Osteoblast (primary cell): ENCODE data around the gene KLHL8. TPM values are rescaled to one million over a fixed set of nuclear protein-coding genes. Genes with fewer than 3 reads are reported as not detected.
A peak's percentile ranks its signal among the peaks of the same experiment; 100 is the strongest.

ENCODE experiments used
- DNase-seq: peaks from one replicate; pipeline ENCODE4 v3.0.0; 2011; ENCODE audit warnings: low spot score, mixed read lengths; ENCODE audit not compliant: insufficient read length; ENCODE audit errors: missing footprints
- H2AFZ ChIP-seq: 2 replicates; pipeline ENCODE4 v1.6.0; 2011; ENCODE audit warnings: mild to moderate bottlenecking, low read length
- H3K27ac ChIP-seq: 2 replicates; pipeline ENCODE4 v1.5.1; 2011; ENCODE audit warnings: mild to moderate bottlenecking, low read depth, low read length, moderate library complexity
- H3K27me3 ChIP-seq: 2 replicates; pipeline ENCODE4 v1.6.0; 2012; ENCODE audit warnings: mild to moderate bottlenecking, control low read depth, inconsistent platforms, low read length, moderate library complexity; ENCODE audit not compliant: insufficient read depth
- H3K36me3 ChIP-seq: 2 replicates; pipeline ENCODE4 v1.5.1; 2011; ENCODE audit warnings: mild to moderate bottlenecking, low read length, control low read depth, moderate library complexity; ENCODE audit not compliant: insufficient read depth
- H3K4me1 ChIP-seq: 2 replicates; pipeline ENCODE4 v1.5.1; 2011; ENCODE audit warnings: mild to moderate bottlenecking, low read length, control low read depth, moderate library complexity; ENCODE audit not compliant: insufficient read depth
- H3K4me2 ChIP-seq: 2 replicates; pipeline ENCODE4 v1.6.0; 2011; ENCODE audit warnings: mild to moderate bottlenecking, low read length; ENCODE audit not compliant: insufficient read depth
- H3K4me3 ChIP-seq: fragments of 200-600 bp; sonication (generic); 3 replicates; pipeline ENCODE4 v1.5.1; 2012; ENCODE audit warnings: mild to moderate bottlenecking, low read length, inconsistent platforms; ENCODE audit not compliant: insufficient read depth
- H3K79me2 ChIP-seq: 2 replicates; pipeline ENCODE4 v1.6.0; 2012; ENCODE audit warnings: mild to moderate bottlenecking, low read length, control low read depth, inconsistent platforms; ENCODE audit not compliant: insufficient read depth
- H3K9me3 ChIP-seq: 2 replicates; pipeline ENCODE4 v1.5.1; 2011; ENCODE audit warnings: low read depth, low read length, control low read depth
- H4K20me1 ChIP-seq: 2 replicates; pipeline ENCODE4 v1.6.0; 2012; ENCODE audit warnings: mild to moderate bottlenecking, low read length, control low read depth; ENCODE audit not compliant: insufficient read depth
- CTCF ChIP-seq: IDR thresholded peaks from 2 replicates; pipeline ENCODE4 v1.5.1; 2011; ENCODE audit warnings: mild to moderate bottlenecking, low read depth, low read length, moderate library complexity; ENCODE audit errors: extremely low read depth
- total RNA-seq: library from RNA; depleted of rRNA; stranded (reverse); fragments of >200 nt; gene quantifications from 2 replicates; pipeline ENCODE4 v1.2.3, GENCODE V29; 2012

KLHL8 gene
- total RNA-seq, 1 donor, result 12.7 TPM

GRCh38 chr4:87120010-87120409 is 100.4 kb downstream of the KLHL8 start:
- peaks cover 12% of the 10 kb centered on the region for H3K79me2 ChIP-seq
- H4K20me1 ChIP-seq, result peaks cover 3% of the 10 kb centered on the region
- no peaks in the 10 kb centered on the region for H3K27me3 ChIP-seq
- no peak overlapping the region for H3K4me2 ChIP-seq
- no peak for DNase-seq
- no peak overlapping the region for H2AFZ ChIP-seq
- H3K9me3 ChIP-seq, result no peaks in the 10 kb centered on the region
- H3K27ac ChIP-seq, result peak overlapping the region; percentile 7
- H3K4me1 ChIP-seq, result peaks cover 36% of the 10 kb centered on the region
- no peak for TF ChIP-seq CTCF
- H3K4me3 ChIP-seq, result no peak overlapping the region
- peaks cover 5% of the 10 kb centered on the region for H3K36me3 ChIP-seq

- peak; percentile 69 for DNase-seq
- H3K4me2 ChIP-seq, result peak overlapping the region; percentile 34
- H3K27ac ChIP-seq, result peak overlapping the region; percentile 33
- H2AFZ ChIP-seq, result no peak overlapping the region
- H3K79me2 ChIP-seq, result peaks cover 12% of the 10 kb centered on the region
- H4K20me1 ChIP-seq, result peaks cover 3% of the 10 kb centered on the region
- H3K36me3 ChIP-seq, result peaks cover 10% of the 10 kb centered on the region
- H3K27me3 ChIP-seq, result no peaks in the 10 kb centered on the region
- no peaks in the 10 kb centered on the region for H3K9me3 ChIP-seq
- TF ChIP-seq CTCF, result no peak
- H3K4me1 ChIP-seq, result peaks cover 36% of the 10 kb centered on the region
- no peak overlapping the region for H3K4me3 ChIP-seq
Observed at GRCh38 chr4:87118826-87119225, 101.6 kb downstream of the KLHL8 start.

- Histone ChIP-seq H3K4me2 (peak overlapping the region; percentile 34), H3K9me3 (no peaks in the 10 kb centered on the region), H3K27me3 (no peaks in the 10 kb centered on the region), H3K27ac (peak overlapping the region; percentile 23), H3K4me1 (peaks cover 36% of the 10 kb centered on the region), H3K36me3 (peaks cover 10% of the 10 kb centered on the region), H3K79me2 (peaks cover 12% of the 10 kb centered on the region), H2AFZ (no peak overlapping the region), H4K20me1 (peaks cover 3% of the 10 kb centered on the region), H3K4me3 (no peak overlapping the region)
- DNase-seq, result no peak
- TF ChIP-seq CTCF, result no peak
Observed at GRCh38 chr4:87118421-87118820, 102.0 kb downstream of the KLHL8 start.

GRCh38 chr4:87117732-87118075 is 102.7 kb downstream of the KLHL8 start:
- H3K27me3 ChIP-seq, result no peaks in the 10 kb centered on the region
- no peak for DNase-seq
- peaks cover 3% of the 10 kb centered on the region for H4K20me1 ChIP-seq
- H3K27ac ChIP-seq, result no peak overlapping the region
- H3K79me2 ChIP-seq, result peaks cover 9% of the 10 kb centered on the region
- H2AFZ ChIP-seq, result no peak overlapping the region
- TF ChIP-seq CTCF, result no peak
- peaks cover 36% of the 10 kb centered on the region for H3K4me1 ChIP-seq
- peaks cover 10% of the 10 kb centered on the region for H3K36me3 ChIP-seq
- H3K9me3 ChIP-seq, result no peaks in the 10 kb centered on the region
- H3K4me3 ChIP-seq, result no peak overlapping the region
- H3K4me2 ChIP-seq, result no peak overlapping the region
